ENCODE measurements around the gene VEZT.

GRCh38 chr12:95198914-95199313, 18.7 kb upstream of the VEZT start:
- no peak for TF ChIP-seq BHLHE40 (IDR thresholded peaks at IDR 0.05; ENCODE audit: borderline replicate concordance)
- no peak for TF ChIP-seq SUZ12 (IDR thresholded peaks at IDR 0.05)
